GM13976 (cell line): ENCODE measurements around the gene ZNF766.
A peak's percentile ranks its signal among the peaks of the same experiment; 100 is the strongest.

Experiments used
- DNase-seq: peaks from one replicate; pipeline ENCODE4 v3.0.0; 2012; ENCODE audit warnings: low spot score
- CTCF ChIP-seq: IDR thresholded peaks from 2 replicates; pipeline ENCODE4 v1.5.1; 2012; ENCODE audit warnings: borderline replicate concordance, mild to moderate bottlenecking; ENCODE audit not compliant: insufficient read depth; ENCODE audit errors: extremely low read depth, missing control alignments, control extremely low read depth
- in situ Hi-C: fragments of 300-500 bp; cut with MboI; formaldehyde crosslinking; loops from one replicate; pipeline ENCODE4 v1.12.0; 2022; ENCODE audit warnings: low sequenced_read_pairs, mixed read lengths, inconsistent platforms; ENCODE audit not compliant: unreplicated experiment

ZNF766 gene

GRCh38 chr19:52296773-52297600 lies 27.6 kb downstream of the ZNF766 start, which contains the start of gene ZNF480:
ZNF480 (plus strand) TSS chr19:52297169; CDS start chr19:52300413, 3,244 bp downstream.
- no peak for TF ChIP-seq CTCF
- DNase-seq: peak; percentile 76
- in situ Hi-C loops: no loop called here

DNA sequence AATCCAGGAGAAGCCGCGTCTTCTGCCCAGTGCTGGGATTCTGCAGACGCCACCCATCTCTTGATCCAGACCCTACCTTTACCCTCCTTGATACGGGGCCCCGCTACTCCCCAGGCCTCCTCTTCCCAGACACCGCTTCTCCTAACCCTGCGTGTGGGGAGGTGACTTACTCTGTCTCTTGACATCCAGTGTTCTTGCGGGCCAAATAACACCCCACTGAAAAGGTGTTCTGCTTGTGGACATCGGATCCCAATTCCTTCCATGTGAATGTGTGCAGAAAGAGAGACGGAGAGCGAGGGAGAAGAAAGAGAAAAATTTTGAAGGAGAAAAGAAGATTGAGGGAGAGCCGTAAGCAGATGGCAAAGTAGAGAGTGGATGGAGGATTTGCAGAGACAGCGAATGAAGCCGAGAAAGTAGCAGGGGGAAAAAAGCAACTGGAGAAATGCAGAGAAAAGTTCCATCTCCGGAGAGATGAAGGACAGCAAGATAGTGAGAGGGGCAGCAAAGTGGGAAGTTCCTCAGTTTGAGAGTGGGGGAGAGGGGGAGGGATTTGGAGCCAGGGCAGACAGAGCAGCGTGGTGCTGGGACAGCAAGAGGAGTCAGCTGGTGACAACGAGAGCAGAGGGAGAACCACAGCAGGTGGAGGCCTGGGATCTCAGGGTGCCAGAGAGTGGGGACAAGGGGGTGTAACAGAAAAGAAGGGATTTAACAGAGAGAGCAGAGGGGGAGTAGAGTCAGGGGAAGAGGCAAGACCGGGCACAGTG lies 28.4 kb downstream of the ZNF766 start:
- no peak for DNase-seq
- in situ Hi-C loops: no loop called here
- no peak for TF ChIP-seq CTCF

DNA sequence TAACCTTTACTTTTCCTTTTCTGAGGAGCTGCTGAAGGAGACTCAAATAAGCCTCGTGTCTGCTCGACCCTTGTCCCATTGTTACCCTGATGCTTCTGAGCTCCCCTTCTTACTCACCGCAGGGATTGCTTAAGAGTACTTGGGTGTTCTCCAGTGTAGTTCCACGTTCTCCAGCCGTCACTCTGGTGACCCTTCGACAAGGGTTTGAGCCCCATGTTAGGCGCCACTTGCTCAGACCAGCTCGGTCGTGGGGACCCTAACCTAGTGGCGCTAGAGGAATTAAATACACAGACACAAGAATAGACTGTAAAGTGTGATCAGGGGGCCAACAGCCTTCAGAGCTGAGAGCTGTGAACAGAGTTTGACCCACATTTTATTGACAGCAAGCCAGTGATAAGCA lies 37.9 kb downstream of the ZNF766 start:
- DNase-seq: no peak
- in situ Hi-C loops: no loop called here
- no peak for TF ChIP-seq CTCF

DNA sequence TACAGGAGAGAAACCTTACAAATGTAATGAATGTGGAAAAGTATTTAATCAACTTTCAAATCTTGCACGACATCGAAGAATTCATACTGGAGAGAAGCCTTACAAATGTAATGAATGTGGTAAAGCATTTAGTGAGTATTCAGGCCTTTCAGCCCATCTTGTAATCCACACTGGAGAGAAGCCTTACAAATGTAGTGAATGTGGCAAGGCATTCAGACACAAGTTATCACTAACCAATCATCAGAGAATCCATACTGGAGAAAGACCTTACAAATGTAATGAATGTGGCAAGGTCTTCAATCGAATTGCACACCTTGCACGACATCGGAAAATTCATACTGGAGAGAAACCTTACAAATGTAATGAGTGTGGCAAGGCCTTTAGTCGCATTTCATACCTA lies 53.0 kb downstream of the ZNF766 start:
- no peak for TF ChIP-seq CTCF
- DNase-seq: no peak
- in situ Hi-C loops: no loop called here

DNA sequence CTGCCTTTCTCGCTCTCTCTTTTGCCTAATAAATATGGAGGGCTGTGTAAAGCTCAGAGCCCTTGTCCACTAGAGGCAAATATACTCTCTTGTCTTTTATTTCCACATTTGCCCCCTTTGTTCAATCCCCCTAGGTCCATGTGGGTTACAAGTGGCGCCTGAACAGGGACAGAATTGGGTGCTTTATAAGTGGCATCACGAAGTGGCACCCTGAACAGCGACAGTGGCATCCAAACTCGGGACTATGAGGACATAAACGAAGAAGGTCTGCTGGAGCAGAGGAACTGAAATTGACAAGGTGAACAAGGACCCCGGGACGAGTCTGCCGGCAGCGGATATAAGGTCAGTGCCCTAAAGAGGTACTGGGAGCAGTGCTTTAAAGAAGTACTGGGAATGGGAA lies 62.4 kb downstream of the ZNF766 start:
- no peak for DNase-seq
- TF ChIP-seq CTCF: no peak
- in situ Hi-C loops: no loop called here

DNA sequence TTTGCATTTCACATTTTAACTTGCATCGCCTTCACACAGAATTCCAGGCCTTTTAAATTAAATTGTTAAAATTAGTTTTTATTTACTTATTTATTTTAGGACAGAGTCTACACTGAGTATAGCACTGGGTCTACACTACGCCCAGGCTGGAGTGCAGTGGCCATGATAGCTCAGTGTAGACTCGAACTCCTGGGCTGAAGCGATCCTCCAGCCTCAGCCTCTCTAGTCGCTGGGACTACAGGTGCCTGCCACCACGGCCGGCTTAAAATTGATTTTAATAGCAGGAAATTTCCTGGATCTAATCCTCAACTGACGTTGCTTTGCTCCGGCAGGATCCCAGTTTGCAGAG lies 66.4 kb downstream of the ZNF766 start:
- no peak for DNase-seq
- in situ Hi-C loops: no loop called here

More for the DNA sequence above, 66.4 kb downstream of the ZNF766 start:
- no peak for TF ChIP-seq CTCF
